Omental fat pad (tissue), 4 donors: Measurements from ENCODE around the gene ID3. TPM values are rescaled to one million over a fixed set of nuclear protein-coding genes. Genes with fewer than 3 reads are reported as not detected.
"Not testable (repeated sequence)": the region's sequence is repeated elsewhere in the genome, so short reads cannot be mapped to it uniquely, and the experiment has no call there.

Source experiments
- ATAC-seq: fragments of 150-250 bp; one replicate; pipeline ENCODE4 v1.9.1; 2016; ENCODE audit warnings: mild to moderate bottlenecking, moderate library complexity; ENCODE audit not compliant: low FRiP score
- DNase-seq: peaks from one replicate; pipeline ENCODE4 v3.0.0-alpha.2; 2019; ENCODE audit warnings: low spot score
- total RNA-seq, 4 donors: library from RNA; depleted of rRNA; stranded (reverse); fragments of >200 nt; gene quantifications; one replicate each; pipeline ENCODE4 v1.1.0, GENCODE V29; 2016
- TF ChIP-seq, protein P1 (sequence below), 3 donors: fragments of 450-650 bp; IDR thresholded peaks; one replicate each; pipeline ENCODE4 v1.5.1; 2016 to 2017; ENCODE audit warnings: antibody characterized with exemption in 3 of 3, mild to moderate bottlenecking in 3 of 3, moderate library complexity in 2 of 3

ID3 gene
- total RNA-seq, 4 donors from 2014 or later = 134 to 322 (median 179) TPM

DNA sequence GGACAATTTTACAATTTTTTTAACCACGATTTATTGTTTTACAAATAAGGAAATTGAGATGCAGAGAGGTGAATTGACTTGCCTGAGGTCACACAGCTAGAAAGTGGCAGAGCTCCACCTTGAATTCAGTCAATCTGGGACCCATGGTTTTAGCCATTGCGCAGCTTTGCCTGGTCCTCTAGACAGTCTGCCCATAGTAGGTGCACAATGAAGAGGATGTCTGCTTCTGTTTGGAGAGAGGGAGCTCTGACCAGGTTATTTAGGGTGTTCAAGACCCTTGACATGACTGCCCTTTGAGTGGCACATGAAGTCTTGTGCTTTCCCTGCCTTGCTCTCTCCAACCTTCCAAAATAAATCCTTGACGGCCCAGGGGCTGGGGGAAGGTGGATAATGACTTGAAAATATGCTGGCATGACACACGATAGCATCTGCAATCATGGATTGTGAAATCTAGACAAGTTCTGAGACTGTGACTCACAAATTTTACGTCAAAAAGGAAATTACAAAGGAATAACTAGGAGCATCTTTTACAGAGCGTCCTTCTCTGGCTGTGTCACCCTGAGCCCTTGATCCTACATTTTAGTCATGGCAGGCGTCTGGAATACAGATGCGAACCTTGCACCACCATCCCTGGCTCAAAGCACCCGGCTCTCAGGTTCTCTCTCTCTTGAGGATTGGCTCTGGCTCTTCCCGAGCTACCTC is 26.2 kb upstream of the ID3 start:
- TF ChIP-seq, protein P1, sequence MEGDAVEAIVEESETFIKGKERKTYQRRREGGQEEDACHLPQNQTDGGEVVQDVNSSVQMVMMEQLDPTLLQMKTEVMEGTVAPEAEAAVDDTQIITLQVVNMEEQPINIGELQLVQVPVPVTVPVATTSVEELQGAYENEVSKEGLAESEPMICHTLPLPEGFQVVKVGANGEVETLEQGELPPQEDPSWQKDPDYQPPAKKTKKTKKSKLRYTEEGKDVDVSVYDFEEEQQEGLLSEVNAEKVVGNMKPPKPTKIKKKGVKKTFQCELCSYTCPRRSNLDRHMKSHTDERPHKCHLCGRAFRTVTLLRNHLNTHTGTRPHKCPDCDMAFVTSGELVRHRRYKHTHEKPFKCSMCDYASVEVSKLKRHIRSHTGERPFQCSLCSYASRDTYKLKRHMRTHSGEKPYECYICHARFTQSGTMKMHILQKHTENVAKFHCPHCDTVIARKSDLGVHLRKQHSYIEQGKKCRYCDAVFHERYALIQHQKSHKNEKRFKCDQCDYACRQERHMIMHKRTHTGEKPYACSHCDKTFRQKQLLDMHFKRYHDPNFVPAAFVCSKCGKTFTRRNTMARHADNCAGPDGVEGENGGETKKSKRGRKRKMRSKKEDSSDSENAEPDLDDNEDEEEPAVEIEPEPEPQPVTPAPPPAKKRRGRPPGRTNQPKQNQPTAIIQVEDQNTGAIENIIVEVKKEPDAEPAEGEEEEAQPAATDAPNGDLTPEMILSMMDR (IDR thresholded peaks at IDR 0.05) = no peak
- peak; percentile 87 for ATAC-seq

DNA sequence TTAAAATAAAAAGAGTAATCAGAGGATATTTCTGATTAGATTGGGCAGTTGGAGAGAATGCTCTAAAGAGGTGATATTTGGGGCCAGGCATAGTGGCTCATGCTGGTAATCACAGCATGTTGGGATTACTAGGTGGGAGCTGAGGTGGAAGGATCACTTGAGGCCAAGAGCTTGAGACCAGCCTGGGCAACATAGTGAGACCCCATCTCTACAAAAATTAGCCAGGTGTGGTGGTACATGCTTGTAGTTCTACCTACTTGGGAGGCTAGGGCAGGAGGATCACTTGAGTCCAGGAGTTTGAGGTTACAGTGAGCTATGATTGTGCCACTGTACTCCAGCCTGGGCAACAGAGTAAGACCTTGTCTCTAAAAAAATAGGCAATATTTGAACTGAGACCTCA is 24.4 kb upstream of the ID3 start:
- ATAC-seq, DNase-seq: not testable (repeated sequence)

More for the DNA sequence above, 26.2 kb upstream of the ID3 start:
- DNase-seq = no peak

DNA sequence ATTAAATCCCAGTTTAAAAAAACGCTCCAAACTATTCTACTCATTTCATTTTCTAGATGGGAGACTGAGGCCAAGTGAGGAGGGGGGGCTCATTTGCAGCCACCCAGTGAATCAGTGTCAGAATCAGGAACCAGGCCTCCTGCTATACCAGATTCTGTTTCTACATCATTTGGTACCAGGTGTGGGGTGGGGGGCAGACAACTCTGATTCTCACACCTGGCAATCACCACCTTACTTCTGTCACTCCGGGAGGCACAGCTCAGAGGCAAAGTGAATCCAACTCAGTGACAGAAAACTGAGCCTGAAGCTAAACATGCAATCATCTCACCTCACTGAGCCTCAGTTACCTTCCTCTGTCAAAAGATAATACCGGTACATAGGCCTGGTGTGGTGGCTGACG is 23.5 kb upstream of the ID3 start:
- ATAC-seq = no peak
- DNase-seq = no peak
- TF ChIP-seq, protein P1 (IDR thresholded peaks at IDR 0.05) = no peak

DNA sequence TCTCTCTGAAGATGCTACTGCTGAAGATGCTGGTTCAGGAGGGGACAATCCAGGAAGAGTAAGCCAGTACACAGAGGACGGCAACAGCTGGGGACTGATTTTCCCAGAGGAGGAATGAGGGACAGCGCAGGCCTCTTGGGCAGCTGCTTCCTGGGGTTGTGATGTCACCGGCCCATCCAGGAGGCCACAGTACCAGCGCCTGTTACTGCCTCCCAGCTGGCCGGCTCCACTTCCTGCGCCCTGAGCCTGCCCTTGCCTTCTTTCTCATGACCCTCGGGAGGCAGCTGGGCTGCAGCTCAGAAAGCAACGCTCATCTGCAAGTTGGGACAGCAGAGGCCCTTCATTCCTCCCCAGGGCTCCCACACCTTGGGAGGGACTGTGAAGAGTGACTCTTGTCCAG is 21.9 kb upstream of the ID3 start:
- DNase-seq = no peak
- ATAC-seq = no peak
- TF ChIP-seq, protein P1 (IDR thresholded peaks at IDR 0.05) = no peak

DNA sequence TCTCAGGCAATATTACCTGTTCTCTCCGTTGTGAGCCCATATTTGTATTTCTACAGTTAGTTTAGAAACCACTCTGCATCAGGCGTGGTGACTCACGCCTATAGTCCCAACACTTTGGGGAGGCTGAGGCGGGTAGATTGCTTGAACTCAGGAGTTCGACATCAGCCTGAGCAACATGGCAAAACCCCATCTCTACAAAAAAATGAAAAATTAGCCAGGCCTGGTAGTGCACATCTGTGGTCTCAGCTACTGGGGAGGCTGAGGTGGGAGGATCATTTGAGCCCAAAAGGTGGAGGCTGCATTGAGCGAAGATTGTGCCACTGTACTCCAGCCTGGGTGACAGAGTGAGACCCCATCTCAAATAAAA is 19.7 kb upstream of the ID3 start:
- TF ChIP-seq, protein P1 (IDR thresholded peaks at IDR 0.05) = no peak
- ATAC-seq (no peak), DNase-seq (no peak)

DNA sequence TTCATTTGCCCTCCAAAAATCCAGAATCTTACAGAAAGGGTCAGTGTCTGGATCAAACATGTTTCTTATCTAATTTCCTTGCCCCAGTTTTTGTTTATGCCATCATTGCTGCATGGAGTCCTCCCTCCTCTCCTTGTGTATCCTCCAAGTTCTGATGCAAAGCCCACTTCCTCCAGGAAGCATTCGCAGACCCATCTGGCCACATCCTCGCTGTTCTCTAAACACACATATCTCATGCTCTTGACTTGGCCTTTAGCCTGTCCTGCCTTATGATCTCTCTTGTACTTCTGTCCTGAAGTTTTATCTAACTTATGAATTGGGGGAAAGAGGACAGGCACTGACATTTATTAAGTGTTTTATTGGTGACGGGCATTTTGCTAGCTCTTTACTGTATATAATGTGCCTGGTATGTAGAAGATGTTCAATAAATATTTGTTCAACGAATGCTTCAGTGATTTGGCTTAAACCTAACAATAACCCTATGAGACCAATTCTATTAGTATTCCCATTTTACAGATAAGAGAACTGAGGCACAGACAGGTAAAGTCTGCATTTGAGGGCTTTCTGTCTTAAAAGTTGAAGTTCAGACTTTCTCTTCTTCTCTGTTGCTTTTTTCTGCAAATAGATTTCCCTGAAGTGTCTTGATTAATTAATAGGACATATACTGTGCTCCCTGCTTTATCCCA is 19.2 kb upstream of the ID3 start:
- TF ChIP-seq, protein P1 (IDR thresholded peaks at IDR 0.05) = no peak
- ATAC-seq (no peak), DNase-seq (no peak)

DNA sequence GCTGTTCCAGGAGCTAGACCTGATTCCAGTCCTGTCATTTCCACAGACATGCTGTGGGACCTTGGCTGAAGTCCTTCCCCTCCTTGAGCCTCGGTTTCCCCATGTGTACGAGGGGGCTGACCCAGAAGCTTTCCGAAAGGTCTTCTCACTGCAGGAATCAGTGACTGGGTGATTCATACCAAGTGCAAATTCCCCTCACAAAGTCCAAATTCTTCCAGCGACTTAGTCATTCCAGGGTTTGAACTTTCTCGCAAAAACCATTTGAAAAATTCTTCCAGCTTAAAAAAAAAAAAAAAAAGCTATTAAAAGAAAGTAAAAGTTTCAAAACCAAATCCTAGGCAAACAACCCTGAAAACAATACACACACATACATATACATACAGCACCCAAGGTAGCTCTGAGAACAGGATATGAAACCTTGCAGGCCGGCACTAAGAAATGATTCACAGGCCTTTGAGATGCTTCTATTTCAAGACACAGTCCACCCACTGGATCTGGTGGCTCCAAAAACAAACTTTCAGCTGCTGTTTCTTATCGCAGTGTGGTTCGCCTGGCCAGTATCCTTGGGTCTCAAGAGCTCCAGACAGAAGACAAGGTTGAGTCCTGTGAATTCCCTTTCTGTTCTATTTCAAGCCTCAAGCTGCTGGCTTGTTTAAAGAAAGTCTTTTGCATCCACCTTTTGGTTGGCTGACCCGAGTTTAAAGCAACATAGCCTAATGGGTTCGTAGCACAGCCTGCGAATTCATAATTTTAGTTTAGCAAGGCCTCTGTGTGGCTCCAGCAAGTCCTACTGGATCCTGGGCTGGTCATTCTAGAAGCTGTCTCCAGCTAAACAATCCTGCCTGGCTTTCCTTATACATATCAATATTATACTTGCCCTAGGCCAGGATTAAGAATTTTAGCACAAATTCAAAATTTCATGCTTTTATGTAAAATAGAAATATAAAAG is 18.0 kb upstream of the ID3 start:
- TF ChIP-seq, protein P1 (IDR thresholded peaks at IDR 0.05) = no peak
- peak; percentile 74 for ATAC-seq
- DNase-seq = no peak
